HUES48 (cell line): ENCODE data around the gene CYP26A1.
A peak's percentile ranks its signal among the peaks of the same experiment; 100 is the strongest.

Experiments
- H3K27ac ChIP-seq: one replicate; pipeline ENCODE4 v1.7.0; 2013; ENCODE audit warnings: low read depth, low read length, inconsistent platforms
- H3K27me3 ChIP-seq: 2 replicates; pipeline ENCODE4 v1.6.1; 2013; ENCODE audit warnings: mild to moderate bottlenecking, low read length; ENCODE audit not compliant: control insufficient read depth, insufficient read depth
- H3K36me3 ChIP-seq: 2 replicates; pipeline ENCODE4 v1.6.1; 2013; ENCODE audit warnings: low read length; ENCODE audit not compliant: control insufficient read depth, insufficient read depth
- H3K4me1 ChIP-seq: 2 replicates; pipeline ENCODE4 v1.6.1; 2013; ENCODE audit warnings: mild to moderate bottlenecking, low read length; ENCODE audit not compliant: control insufficient read depth, insufficient read depth
- H3K4me3 ChIP-seq: 2 replicates; pipeline ENCODE4 v1.5.1; 2013; ENCODE audit warnings: mild to moderate bottlenecking, low read depth, low read length
- H3K9ac ChIP-seq: 2 replicates; pipeline ENCODE4 v1.6.1; 2013; ENCODE audit warnings: mild to moderate bottlenecking, low read depth, low read length, moderate library complexity
- H3K9me3 ChIP-seq: 2 replicates; pipeline ENCODE4 v1.6.1; 2013; ENCODE audit warnings: low read length; ENCODE audit not compliant: control insufficient read depth, insufficient read depth

The CYP26A1 gene

GRCh38 chr10:93072713-93073538, 767 bp upstream of the CYP26A1 start:
- Histone ChIP-seq H3K27me3 (peaks cover 99% of the 10 kb centered on the region), H3K36me3 (peaks cover 12% of the 10 kb centered on the region), H3K27ac (peak overlapping the region; percentile 28), H3K4me1 (peaks cover 48% of the 10 kb centered on the region), H3K4me3 (peak overlapping the region; percentile 67), H3K9me3 (no peaks in the 10 kb centered on the region), H3K9ac (no peak overlapping the region)

GRCh38 chr10:93074147-93074596, 479 bp downstream of the CYP26A1 start:
- Histone ChIP-seq H3K9me3 (no peaks in the 10 kb centered on the region), H3K27ac (peak overlapping the region; percentile 8), H3K27me3 (peaks cover 89% of the 10 kb centered on the region), H3K4me1 (peaks cover 40% of the 10 kb centered on the region), H3K4me3 (peak overlapping the region; percentile 67), H3K9ac (peak overlapping the region; percentile 38; the same call in 1 of the 2 replicates), H3K36me3 (peaks cover 14% of the 10 kb centered on the region)

- Histone ChIP-seq H3K9me3 (no peaks in the 10 kb centered on the region), H3K4me3 (peak overlapping the region; percentile 67), H3K4me1 (peaks cover 40% of the 10 kb centered on the region), H3K27me3 (peaks cover 88% of the 10 kb centered on the region), H3K27ac (peak overlapping the region; percentile 18), H3K36me3 (peaks cover 14% of the 10 kb centered on the region), H3K9ac (peak overlapping the region; percentile 38)
Measured at GRCh38 chr10:93074597-93075368, 1.1 kb downstream of the CYP26A1 start.

GRCh38 chr10:93075369-93076221, 1.9 kb downstream of the CYP26A1 start:
- peak overlapping the region; percentile 18 for H3K27ac ChIP-seq
- H3K9ac ChIP-seq: peak overlapping the region; percentile 3; the same call in 1 of the 2 replicates
- peaks cover 45% of the 10 kb centered on the region for H3K4me1 ChIP-seq
- no peaks in the 10 kb centered on the region for H3K9me3 ChIP-seq
- H3K36me3 ChIP-seq: peaks cover 14% of the 10 kb centered on the region
- H3K4me3 ChIP-seq: peak overlapping the region; percentile 67
- H3K27me3 ChIP-seq: peaks cover 82% of the 10 kb centered on the region

GRCh38 chr10:93076871-93077270, 3.2 kb downstream of the CYP26A1 start:
- peak overlapping the region; percentile 67 for H3K4me3 ChIP-seq
- H3K27me3 ChIP-seq: peaks cover 70% of the 10 kb centered on the region
- peaks cover 38% of the 10 kb centered on the region for H3K4me1 ChIP-seq
- H3K9me3 ChIP-seq: no peaks in the 10 kb centered on the region
- H3K27ac ChIP-seq: peak overlapping the region; percentile 33
- peaks cover 14% of the 10 kb centered on the region for H3K36me3 ChIP-seq
- no peak overlapping the region for H3K9ac ChIP-seq

GRCh38 chr10:93077860-93078337, 4.2 kb downstream of the CYP26A1 start:
- Histone ChIP-seq H3K9me3 (no peaks in the 10 kb centered on the region), H3K27ac (peak overlapping the region; percentile 12), H3K4me1 (peaks cover 28% of the 10 kb centered on the region), H3K4me3 (no peak overlapping the region), H3K9ac (no peak overlapping the region), H3K27me3 (peaks cover 60% of the 10 kb centered on the region), H3K36me3 (peaks cover 14% of the 10 kb centered on the region)

GRCh38 chr10:93079663-93080349, 6.1 kb downstream of the CYP26A1 start:
- no peak overlapping the region for H3K4me3 ChIP-seq
- H3K4me1 ChIP-seq: peaks cover 24% of the 10 kb centered on the region
- no peak overlapping the region for H3K9ac ChIP-seq

GRCh38 chr10:93080350-93081046, 6.8 kb downstream of the CYP26A1 start:
- Histone ChIP-seq H3K4me1 (peaks cover 17% of the 10 kb centered on the region), H3K4me3 (no peak overlapping the region), H3K27ac (peak overlapping the region; percentile 45), H3K27me3 (peaks cover 34% of the 10 kb centered on the region), H3K9ac (no peak overlapping the region), H3K9me3 (no peaks in the 10 kb centered on the region), H3K36me3 (peaks cover 14% of the 10 kb centered on the region)

More at GRCh38 chr10:93079663-93080349, 6.1 kb downstream of the CYP26A1 start:
- H3K9me3 ChIP-seq: no peaks in the 10 kb centered on the region
- H3K27me3 ChIP-seq: peaks cover 41% of the 10 kb centered on the region
- peaks cover 14% of the 10 kb centered on the region for H3K36me3 ChIP-seq
- H3K27ac ChIP-seq: peak overlapping the region; percentile 45

GRCh38 chr10:93081318-93081717, 7.6 kb downstream of the CYP26A1 start:
- H3K4me3 ChIP-seq: no peak overlapping the region
- peaks cover 11% of the 10 kb centered on the region for H3K4me1 ChIP-seq
- H3K27me3 ChIP-seq: peaks cover 26% of the 10 kb centered on the region
- peaks cover 14% of the 10 kb centered on the region for H3K36me3 ChIP-seq
- H3K27ac ChIP-seq: no peak overlapping the region
- H3K9me3 ChIP-seq: no peaks in the 10 kb centered on the region
- no peak overlapping the region for H3K9ac ChIP-seq
